GM12865 (cell line): ENCODE results near the gene PLCB2.
A peak's percentile ranks its signal among the peaks of the same experiment; 100 is the strongest.

Source experiments
- DNase-seq: peaks from one replicate; pipeline ENCODE4 v3.0.0; 2010; ENCODE audit warnings: low read depth
- H3K4me3 ChIP-seq: 2 replicates; pipeline ENCODE4 v1.5.1; 2011; ENCODE audit warnings: mild to moderate bottlenecking, low read depth, low read length, control low read depth
- TF ChIP-seq, protein P1 (sequence below): IDR thresholded peaks from 2 replicates; pipeline ENCODE4 v1.5.1; 2011; ENCODE audit warnings: low read length, control low read depth, low read depth, inconsistent platforms; ENCODE audit not compliant: insufficient read depth; ENCODE audit errors: missing control alignments

PLCB2 gene

DNA sequence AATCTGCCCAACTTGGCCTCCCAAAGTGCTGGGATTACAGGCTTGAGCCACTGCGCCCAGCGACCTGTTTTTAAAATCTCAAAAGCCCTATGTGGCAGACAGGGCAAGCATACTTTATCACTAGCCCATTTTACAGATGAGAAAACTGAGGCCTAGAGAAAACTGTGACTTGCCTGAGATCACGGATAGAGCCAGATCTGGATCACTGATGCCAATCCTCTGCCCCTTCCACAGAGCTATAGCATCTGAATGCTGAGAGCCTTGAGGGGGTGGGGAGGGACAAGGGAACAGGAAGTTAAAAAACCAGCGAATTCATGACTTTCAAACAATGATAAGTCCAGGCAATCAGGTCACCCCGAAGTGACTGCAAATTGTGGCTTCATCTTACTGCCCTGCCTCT is 32.2 kb downstream of the PLCB2 start:
- TF ChIP-seq, protein P1, sequence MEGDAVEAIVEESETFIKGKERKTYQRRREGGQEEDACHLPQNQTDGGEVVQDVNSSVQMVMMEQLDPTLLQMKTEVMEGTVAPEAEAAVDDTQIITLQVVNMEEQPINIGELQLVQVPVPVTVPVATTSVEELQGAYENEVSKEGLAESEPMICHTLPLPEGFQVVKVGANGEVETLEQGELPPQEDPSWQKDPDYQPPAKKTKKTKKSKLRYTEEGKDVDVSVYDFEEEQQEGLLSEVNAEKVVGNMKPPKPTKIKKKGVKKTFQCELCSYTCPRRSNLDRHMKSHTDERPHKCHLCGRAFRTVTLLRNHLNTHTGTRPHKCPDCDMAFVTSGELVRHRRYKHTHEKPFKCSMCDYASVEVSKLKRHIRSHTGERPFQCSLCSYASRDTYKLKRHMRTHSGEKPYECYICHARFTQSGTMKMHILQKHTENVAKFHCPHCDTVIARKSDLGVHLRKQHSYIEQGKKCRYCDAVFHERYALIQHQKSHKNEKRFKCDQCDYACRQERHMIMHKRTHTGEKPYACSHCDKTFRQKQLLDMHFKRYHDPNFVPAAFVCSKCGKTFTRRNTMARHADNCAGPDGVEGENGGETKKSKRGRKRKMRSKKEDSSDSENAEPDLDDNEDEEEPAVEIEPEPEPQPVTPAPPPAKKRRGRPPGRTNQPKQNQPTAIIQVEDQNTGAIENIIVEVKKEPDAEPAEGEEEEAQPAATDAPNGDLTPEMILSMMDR = no peak
- no peak overlapping the region for H3K4me3 ChIP-seq

GRCh38 chr15:40274350-40275274 is 33.1 kb downstream of the PLCB2 start:
- DNase-seq = peak; percentile 91
- TF ChIP-seq, protein P1 = peak; percentile 100
- H3K4me3 ChIP-seq = no peak overlapping the region

More for the DNA sequence above, 32.2 kb downstream of the PLCB2 start:
- no peak for DNase-seq

- no peak overlapping the region for H3K4me3 ChIP-seq
- DNase-seq = no peak
- TF ChIP-seq, protein P1 = no peak
Observed at GRCh38 chr15:40273428-40273827, 34.3 kb downstream of the PLCB2 start.

- no peak overlapping the region for H3K4me3 ChIP-seq
- no peak for DNase-seq
- TF ChIP-seq, protein P1 = peak; percentile 22
Observed at GRCh38 chr15:40272485-40273056, 35.2 kb downstream of the PLCB2 start.

DNA sequence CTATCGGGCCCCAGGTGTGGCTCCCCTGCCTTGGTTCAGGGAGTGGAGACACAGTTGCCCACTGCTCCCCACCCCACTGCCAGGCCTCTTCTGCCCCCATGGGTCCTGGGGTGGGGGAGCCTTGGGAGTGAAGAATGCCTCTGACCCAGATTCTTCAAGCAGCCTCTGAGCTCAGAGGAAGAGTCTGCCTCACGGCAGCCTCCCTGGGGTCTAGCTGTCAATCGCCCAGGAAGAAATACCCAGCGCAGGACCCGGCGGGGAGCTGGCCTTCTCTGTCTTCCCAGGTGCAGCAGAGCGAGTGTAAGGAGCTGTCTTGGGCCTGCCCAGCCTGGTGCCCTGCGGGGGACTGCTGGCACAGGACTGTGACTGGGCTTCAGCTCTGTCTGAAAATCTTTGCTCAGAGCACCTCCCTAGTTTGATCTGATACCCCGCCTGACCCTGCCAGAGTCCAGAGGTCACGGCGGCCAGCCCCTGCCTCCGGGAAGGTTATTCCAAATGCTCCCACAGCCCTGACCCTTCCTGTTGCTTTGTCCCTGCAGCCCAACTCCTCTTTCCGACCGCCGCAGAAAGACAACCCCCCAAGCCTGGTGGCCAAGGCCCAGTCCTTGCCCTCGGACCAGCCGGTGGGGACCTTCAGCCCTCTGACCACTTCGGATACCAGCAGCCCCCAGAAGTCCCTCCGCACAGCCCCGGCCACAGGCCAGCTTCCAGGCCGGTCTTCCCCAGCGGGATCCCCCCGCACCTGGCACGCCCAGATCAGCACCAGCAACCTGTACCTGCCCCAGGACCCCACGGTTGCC is 35.9 kb downstream of the PLCB2 start:
- DNase-seq = no peak
- TF ChIP-seq, protein P1 = no peak
- no peak overlapping the region for H3K4me3 ChIP-seq

DNA sequence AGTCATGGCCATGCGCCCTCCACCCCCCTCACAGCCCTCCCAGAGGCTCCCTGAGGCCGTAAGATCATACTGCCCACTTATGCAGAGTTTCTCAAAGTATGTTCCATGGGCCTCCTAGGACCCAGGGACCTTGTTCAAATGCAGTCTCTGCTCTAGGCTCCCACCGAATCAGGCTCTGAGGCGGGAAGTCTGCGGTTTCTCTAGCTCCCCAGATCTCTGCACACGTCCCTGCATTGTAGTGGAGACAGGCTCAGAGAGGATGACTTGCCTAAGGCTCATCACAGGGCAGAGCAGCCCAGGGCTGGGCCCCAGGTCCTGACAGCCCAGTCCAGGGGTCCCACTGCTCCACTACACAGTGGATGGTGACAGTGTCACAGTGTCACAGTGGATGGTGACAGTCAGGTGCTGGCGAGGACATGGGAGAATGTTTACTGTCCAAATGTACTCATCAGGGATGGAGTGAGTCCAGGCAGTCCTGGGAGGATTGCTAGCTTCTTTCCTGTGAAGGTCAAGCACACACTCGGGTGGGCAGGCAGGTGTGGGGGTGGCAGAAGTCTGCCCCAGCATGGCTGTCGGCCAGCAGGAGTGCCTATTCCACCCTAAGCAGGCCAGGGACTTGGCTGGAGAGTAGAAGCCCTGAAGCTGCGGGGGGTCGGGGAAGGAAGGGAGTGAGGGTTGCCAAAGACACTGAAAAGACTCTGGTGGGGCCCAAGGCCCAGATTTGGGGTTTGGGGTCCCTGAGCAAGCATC is 37.3 kb downstream of the PLCB2 start:
- TF ChIP-seq, protein P1 = no peak
- H3K4me3 ChIP-seq = no peak overlapping the region
- no peak for DNase-seq
